ENCODE results near the gene LRRFIP1.

The LRRFIP1 gene

GRCh38 chr2:237720957-237721356 lies 93.6 kb downstream of the LRRFIP1 start:
- no peak for TF ChIP-seq CTCF (IDR thresholded peaks at IDR 0.05; ENCODE audit: low read depth, low read length)
- DNase-seq (ENCODE audit: low read depth in 2 of 2) = peak; percentile 61 to 84
- H3K4me3 ChIP-seq (replicated peaks in 1 of 2; ENCODE audit: low read depth in 2 of 2, low read length in 2 of 2) = no peak overlapping the region

- TF ChIP-seq CTCF (IDR thresholded peaks at IDR 0.05; ENCODE audit: low read depth, low read length) = no peak
- no peak overlapping the region for H3K4me3 ChIP-seq (replicated peaks in 1 of 2; ENCODE audit: low read depth in 2 of 2, low read length in 2 of 2)
- no peak for DNase-seq (ENCODE audit: low read depth in 2 of 2)
Observed at GRCh38 chr2:237721458-237721857, 94.1 kb downstream of the LRRFIP1 start.

- H3K4me3 ChIP-seq (replicated peaks in 1 of 2; ENCODE audit: low read depth in 2 of 2, low read length in 2 of 2) = no peak overlapping the region
- no peak for DNase-seq (ENCODE audit: low read depth in 2 of 2)
- no peak for TF ChIP-seq CTCF (IDR thresholded peaks at IDR 0.05; ENCODE audit: low read depth, low read length)
Observed at GRCh38 chr2:237722616-237723015, 95.2 kb downstream of the LRRFIP1 start.

GRCh38 chr2:237723023-237723422 lies 95.6 kb downstream of the LRRFIP1 start:
- TF ChIP-seq CTCF (IDR thresholded peaks at IDR 0.05; ENCODE audit: low read depth, low read length) = no peak
- DNase-seq (ENCODE audit: low read depth in 2 of 2) = no peak
- no peak overlapping the region for H3K4me3 ChIP-seq (replicated peaks in 1 of 2; ENCODE audit: low read depth in 2 of 2, low read length in 2 of 2)

- TF ChIP-seq CTCF (IDR thresholded peaks at IDR 0.05; ENCODE audit: low read depth, low read length) = peak; percentile 12
- DNase-seq (ENCODE audit: low read depth in 2 of 2) = peak in 1 of 2 donors; percentile 67
- no peak overlapping the region for H3K4me3 ChIP-seq (replicated peaks in 1 of 2; ENCODE audit: low read depth in 2 of 2, low read length in 2 of 2)
Observed at GRCh38 chr2:237723602-237724001, 96.2 kb downstream of the LRRFIP1 start.

GRCh38 chr2:237724811-237725478 lies 97.6 kb downstream of the LRRFIP1 start:
- H3K4me3 ChIP-seq (replicated peaks in 1 of 2; ENCODE audit: low read depth in 2 of 2, low read length in 2 of 2) = no peak overlapping the region
- peak in 1 of 2 donors; percentile 62 for DNase-seq (ENCODE audit: low read depth in 2 of 2)

More at GRCh38 chr2:237724811-237725478, 97.6 kb downstream of the LRRFIP1 start:
- TF ChIP-seq CTCF (IDR thresholded peaks at IDR 0.05; ENCODE audit: low read depth, low read length) = no peak

All from cardiac fibroblast (primary cell).